Measurements from ENCODE around the gene COX7A2. TPM values are rescaled to one million over a fixed set of nuclear protein-coding genes. Genes with fewer than 3 reads are reported as not detected.

Gene COX7A2
- total RNA-seq, 1 donor from 2014 or later = 280 TPM

DNA sequence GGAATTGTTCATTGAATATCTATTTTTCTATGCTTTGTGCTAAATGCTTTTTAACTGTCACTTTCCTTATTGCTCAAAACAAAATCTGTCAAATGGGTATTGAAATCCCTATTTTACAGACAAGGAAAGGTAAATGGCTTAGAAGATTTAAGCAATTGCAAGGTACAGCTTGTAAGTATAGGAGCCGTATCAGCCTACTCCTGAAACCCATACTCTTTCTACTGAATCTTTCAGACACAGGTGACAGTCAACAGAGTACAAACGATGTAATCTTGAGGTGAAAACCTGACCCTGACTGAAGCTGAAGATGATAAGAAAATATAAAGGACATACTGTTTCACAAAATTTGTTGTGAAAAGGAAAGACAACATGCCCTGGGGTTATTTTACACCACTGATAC lies 7.0 kb upstream of the COX7A2 start:
- Histone ChIP-seq H3K9ac (ENCODE audit: low read depth in 1 of 3, low read length in 3 of 3) (no peak overlapping the region), H3K4me1 (ENCODE audit: control insufficient read depth in 3 of 3, insufficient read depth in 3 of 3, low read length in 3 of 3) (no peaks in the 10 kb centered on the region), H3K27me3 (ENCODE audit: control insufficient read depth in 3 of 3, insufficient read depth in 3 of 3, low read length in 3 of 3) (no peaks in the 10 kb centered on the region), H3K4me3 (ENCODE audit: low read length in 3 of 3) (no peak overlapping the region), H3K27ac (ENCODE audit: low read depth, low read length) (no peak overlapping the region), H3K36me3 (ENCODE audit: control insufficient read depth in 3 of 3, insufficient read depth in 3 of 3, low read length in 3 of 3) (peaks cover 0 to 5% (median under 1%) of the 10 kb centered on the region in 3 donors), H3K9me3 (ENCODE audit: control insufficient read depth in 3 of 3, low read length in 3 of 3) (no peaks in the 10 kb centered on the region)

DNA sequence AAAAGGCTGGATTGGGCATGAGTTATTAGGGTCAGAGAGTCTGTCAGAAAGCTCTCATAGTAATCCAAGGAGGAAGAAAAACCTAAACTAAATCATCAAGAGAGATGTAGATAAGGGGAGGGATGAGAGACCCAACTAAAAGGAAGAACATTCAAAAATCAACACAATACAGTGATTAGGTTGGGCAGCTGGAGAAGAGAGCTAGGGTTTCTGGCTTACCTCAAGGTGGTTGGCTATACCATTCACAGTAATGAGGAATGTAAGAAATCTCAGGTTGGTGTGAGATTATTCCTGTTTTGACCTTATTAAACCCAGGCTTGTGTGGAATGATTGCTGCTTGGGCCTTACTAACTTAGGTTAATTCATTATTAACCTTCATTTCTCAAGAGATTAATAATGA lies 6.2 kb upstream of the COX7A2 start:
- Histone ChIP-seq H3K9me3 (ENCODE audit: control insufficient read depth in 3 of 3, low read length in 3 of 3) (no peaks in the 10 kb centered on the region), H3K36me3 (ENCODE audit: control insufficient read depth in 3 of 3, insufficient read depth in 3 of 3, low read length in 3 of 3) (peaks cover 0 to 5% (median 0%) of the 10 kb centered on the region in 3 donors), H3K9ac (ENCODE audit: low read depth in 1 of 3, low read length in 3 of 3) (no peak overlapping the region), H3K4me3 (ENCODE audit: low read length in 3 of 3) (no peak overlapping the region), H3K4me1 (ENCODE audit: control insufficient read depth in 3 of 3, insufficient read depth in 3 of 3, low read length in 3 of 3) (peaks cover 0 to 1% (median 0%) of the 10 kb centered on the region in 3 donors), H3K27ac (ENCODE audit: low read depth, low read length) (no peak overlapping the region), H3K27me3 (ENCODE audit: control insufficient read depth in 3 of 3, insufficient read depth in 3 of 3, low read length in 3 of 3) (no peaks in the 10 kb centered on the region)

DNA sequence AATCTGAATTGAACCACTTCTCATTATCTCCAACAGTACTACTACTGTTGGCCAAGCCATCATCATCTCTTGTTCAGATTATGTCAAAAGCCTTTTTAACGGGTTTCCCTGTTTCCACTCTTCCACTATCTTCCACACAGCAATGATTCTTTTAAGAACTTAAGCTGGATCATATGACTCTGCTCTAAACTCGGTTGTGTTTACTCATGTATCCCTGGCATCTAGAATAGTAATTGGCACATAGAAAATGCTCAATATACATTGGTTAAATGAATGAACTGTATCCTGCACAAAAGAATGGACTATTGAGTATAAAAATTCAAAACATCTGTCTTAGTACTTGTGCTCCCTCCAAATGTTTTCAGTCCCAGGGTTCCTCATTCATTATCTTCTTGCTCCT lies 2.8 kb upstream of the COX7A2 start:
- H3K27ac ChIP-seq (ENCODE audit: low read depth, low read length) = no peak overlapping the region
- H3K36me3 ChIP-seq (ENCODE audit: control insufficient read depth in 3 of 3, insufficient read depth in 3 of 3, low read length in 3 of 3) = no peaks in the 10 kb centered on the region
- no peak overlapping the region for H3K9ac ChIP-seq (ENCODE audit: low read depth in 1 of 3, low read length in 3 of 3)
- no peaks in the 10 kb centered on the region for H3K9me3 ChIP-seq (ENCODE audit: control insufficient read depth in 3 of 3, low read length in 3 of 3)
- no peaks in the 10 kb centered on the region for H3K27me3 ChIP-seq (ENCODE audit: control insufficient read depth in 3 of 3, insufficient read depth in 3 of 3, low read length in 3 of 3)
- no peak overlapping the region for H3K4me3 ChIP-seq (ENCODE audit: low read length in 3 of 3)
- H3K4me1 ChIP-seq (ENCODE audit: control insufficient read depth in 3 of 3, insufficient read depth in 3 of 3, low read length in 3 of 3) = peaks cover 3 to 11% (median 4%) of the 10 kb centered on the region in 3 donors

DNA sequence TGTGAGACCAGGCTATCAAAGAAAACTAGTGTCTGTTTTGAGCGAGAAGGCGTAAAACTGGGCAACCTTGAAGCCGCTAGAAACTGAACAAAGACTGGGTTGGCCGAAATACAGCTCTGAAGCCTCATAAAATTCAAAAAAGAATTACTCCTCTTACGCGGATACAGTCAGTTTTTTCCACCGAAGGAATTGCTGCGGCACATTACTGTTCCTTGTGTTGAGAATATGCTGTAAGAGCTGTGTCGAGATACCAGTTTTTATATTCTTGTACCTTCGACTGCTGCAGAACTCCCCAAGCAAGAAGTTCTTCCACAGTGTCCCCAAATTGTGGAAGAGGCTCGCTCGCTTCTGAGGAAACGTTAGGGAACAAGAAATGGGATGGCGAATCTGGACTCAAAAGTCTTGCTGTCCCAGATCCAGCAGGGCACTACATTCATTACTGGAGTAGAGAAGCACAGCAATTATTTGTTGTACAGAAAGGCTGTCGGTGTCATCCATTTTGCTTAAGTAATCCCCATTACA lies 523 bp upstream of the COX7A2 start:
- H3K4me1 ChIP-seq (ENCODE audit: control insufficient read depth in 3 of 3, insufficient read depth in 3 of 3, low read length in 3 of 3) = peaks cover 3 to 11% (median 4%) of the 10 kb centered on the region in 3 donors
- H3K36me3 ChIP-seq (ENCODE audit: control insufficient read depth in 3 of 3, insufficient read depth in 3 of 3, low read length in 3 of 3) = peaks cover 7 to 9% (median 8%) of the 10 kb centered on the region in 3 donors
- H3K27ac ChIP-seq (ENCODE audit: low read depth, low read length) = peak overlapping the region; percentile 88
- peak overlapping the region; percentile 86 to 95 (median 94) for H3K9ac ChIP-seq (ENCODE audit: low read depth in 1 of 3, low read length in 3 of 3)
- peak overlapping the region; percentile 80 to 99 (median 97) for H3K4me3 ChIP-seq (ENCODE audit: low read length in 3 of 3)
- H3K9me3 ChIP-seq (ENCODE audit: control insufficient read depth in 3 of 3, low read length in 3 of 3) = no peaks in the 10 kb centered on the region
- no peaks in the 10 kb centered on the region for H3K27me3 ChIP-seq (ENCODE audit: control insufficient read depth in 3 of 3, insufficient read depth in 3 of 3, low read length in 3 of 3)

DNA sequence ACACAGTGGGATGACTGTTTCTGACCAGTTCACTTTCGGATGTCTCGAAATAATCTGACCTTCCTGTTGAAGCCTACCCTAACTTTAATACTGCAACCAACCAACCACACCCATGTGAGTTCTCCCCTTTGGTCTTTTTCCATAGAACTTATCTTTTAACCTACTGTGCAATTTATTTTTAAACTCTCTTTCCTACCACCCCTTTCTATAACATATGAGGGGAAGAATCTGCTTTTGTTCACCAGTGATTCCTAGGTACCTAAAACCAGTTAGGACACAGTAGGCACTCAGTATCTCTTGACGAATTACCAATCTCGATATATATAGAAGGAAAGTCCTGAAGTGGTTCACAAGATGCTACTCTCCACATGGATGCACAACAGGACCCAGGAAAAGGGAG lies 7.0 kb downstream of the COX7A2 start:
- Histone ChIP-seq H3K4me1 (ENCODE audit: control insufficient read depth in 3 of 3, insufficient read depth in 3 of 3, low read length in 3 of 3) (peaks cover 5 to 9% (median 6%) of the 10 kb centered on the region in 3 donors), H3K36me3 (ENCODE audit: control insufficient read depth in 3 of 3, insufficient read depth in 3 of 3, low read length in 3 of 3) (peaks cover 20 to 33% (median 27%) of the 10 kb centered on the region in 3 donors), H3K27ac (ENCODE audit: low read depth, low read length) (no peak overlapping the region), H3K4me3 (ENCODE audit: low read length in 3 of 3) (no peak overlapping the region), H3K27me3 (ENCODE audit: control insufficient read depth in 3 of 3, insufficient read depth in 3 of 3, low read length in 3 of 3) (no peaks in the 10 kb centered on the region), H3K9ac (ENCODE audit: low read depth in 1 of 3, low read length in 3 of 3) (no peak overlapping the region), H3K9me3 (ENCODE audit: control insufficient read depth in 3 of 3, low read length in 3 of 3) (no peaks in the 10 kb centered on the region)

DNA sequence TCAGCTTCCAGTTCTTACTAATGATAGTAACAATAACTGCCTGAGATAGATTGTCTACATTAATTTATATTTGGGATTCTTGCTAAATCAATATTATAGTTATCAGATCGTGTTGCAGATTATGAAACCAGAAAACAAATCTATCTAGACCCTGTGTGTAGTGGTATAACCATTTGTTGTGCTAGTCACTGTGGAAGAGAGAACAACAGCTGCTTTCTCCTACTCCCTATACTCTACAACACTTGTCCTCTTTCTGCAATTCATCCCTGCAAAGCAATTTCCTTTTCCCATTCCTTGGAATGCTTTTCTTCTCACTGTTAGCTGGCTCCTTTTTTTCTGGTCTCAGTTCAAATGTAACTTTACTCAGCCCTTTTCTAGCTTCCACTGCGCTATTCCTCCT lies 8.3 kb downstream of the COX7A2 start:
- Histone ChIP-seq H3K27ac (ENCODE audit: low read depth, low read length) (no peak overlapping the region), H3K36me3 (ENCODE audit: control insufficient read depth in 3 of 3, insufficient read depth in 3 of 3, low read length in 3 of 3) (peaks cover 18 to 33% (median 27%) of the 10 kb centered on the region in 3 donors), H3K9me3 (ENCODE audit: control insufficient read depth in 3 of 3, low read length in 3 of 3) (no peaks in the 10 kb centered on the region), H3K4me3 (ENCODE audit: low read length in 3 of 3) (no peak overlapping the region), H3K27me3 (ENCODE audit: control insufficient read depth in 3 of 3, insufficient read depth in 3 of 3, low read length in 3 of 3) (no peaks in the 10 kb centered on the region), H3K9ac (ENCODE audit: low read depth in 1 of 3, low read length in 3 of 3) (no peak overlapping the region), H3K4me1 (ENCODE audit: control insufficient read depth in 3 of 3, insufficient read depth in 3 of 3, low read length in 3 of 3) (peaks cover 5 to 7% (median 6%) of the 10 kb centered on the region in 3 donors)

DNA sequence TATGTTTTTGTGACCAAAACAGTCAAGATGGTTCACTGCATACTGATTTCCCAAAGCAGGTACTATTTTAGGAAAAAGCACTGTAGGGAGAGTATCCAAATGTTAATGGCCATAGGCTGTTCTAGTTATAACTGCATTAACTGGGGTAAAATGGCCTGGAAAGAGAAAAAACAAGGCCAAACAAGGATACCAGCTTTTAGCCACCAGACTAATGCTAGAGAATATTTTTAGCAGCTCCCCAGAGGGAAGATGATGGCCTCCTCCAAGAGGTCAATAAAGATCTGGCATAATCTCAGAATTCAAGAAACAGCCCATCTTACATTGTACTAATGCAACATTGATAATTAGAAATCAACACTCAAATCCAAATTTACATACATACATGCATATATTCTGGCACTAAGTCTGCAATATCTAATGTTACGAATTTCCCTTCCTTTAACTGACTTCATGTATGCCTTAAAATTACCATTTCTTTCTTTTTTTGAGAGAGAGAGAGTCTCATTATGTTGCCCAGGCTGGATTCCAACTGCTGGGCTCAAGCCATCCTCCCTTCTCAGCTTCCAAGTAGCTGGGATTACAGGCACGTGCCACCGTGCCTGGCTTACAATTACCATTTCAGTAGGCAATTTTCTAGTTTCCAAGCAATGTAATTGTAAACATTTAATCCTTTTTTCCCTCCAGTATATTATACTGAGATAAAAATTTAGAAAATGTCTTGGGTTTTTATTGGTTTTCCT lies 9.3 kb downstream of the COX7A2 start:
- Histone ChIP-seq H3K9me3 (ENCODE audit: control insufficient read depth in 3 of 3, low read length in 3 of 3) (no peaks in the 10 kb centered on the region), H3K9ac (ENCODE audit: low read depth in 1 of 3, low read length in 3 of 3) (no peak overlapping the region), H3K36me3 (ENCODE audit: control insufficient read depth in 3 of 3, insufficient read depth in 3 of 3, low read length in 3 of 3) (peaks cover 15 to 24% (median 21%) of the 10 kb centered on the region in 3 donors), H3K27me3 (ENCODE audit: control insufficient read depth in 3 of 3, insufficient read depth in 3 of 3, low read length in 3 of 3) (no peaks in the 10 kb centered on the region), H3K4me3 (ENCODE audit: low read length in 3 of 3) (no peak overlapping the region), H3K27ac (ENCODE audit: low read depth, low read length) (no peak overlapping the region), H3K4me1 (ENCODE audit: control insufficient read depth in 3 of 3, insufficient read depth in 3 of 3, low read length in 3 of 3) (peaks cover 5 to 7% (median 6%) of the 10 kb centered on the region in 3 donors)

DNA sequence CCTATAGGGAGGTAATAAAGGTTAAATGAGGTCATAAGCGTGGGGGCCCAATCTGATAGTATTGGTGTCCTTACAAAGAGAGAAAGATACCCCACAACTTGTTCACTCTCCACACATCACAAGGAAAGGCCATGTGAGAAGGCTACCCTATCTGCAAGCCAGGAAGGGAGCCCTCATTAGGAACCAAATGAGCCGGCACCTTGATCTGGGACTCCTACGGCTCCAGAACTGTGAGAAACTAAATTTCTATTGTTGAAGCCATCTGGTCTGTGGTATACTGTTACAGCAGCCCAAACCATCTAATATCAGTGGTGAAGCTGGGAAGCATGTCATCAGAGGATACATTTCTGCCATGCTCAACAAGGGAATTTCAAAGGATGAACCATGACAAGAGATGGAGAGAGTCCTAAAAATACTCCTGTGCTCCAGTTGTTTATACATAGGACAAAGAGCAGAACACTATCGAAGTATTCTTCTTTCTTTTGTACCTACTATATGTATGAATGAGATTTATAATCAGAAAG lies 10.4 kb downstream of the COX7A2 start:
- H3K36me3 ChIP-seq (ENCODE audit: control insufficient read depth in 3 of 3, insufficient read depth in 3 of 3, low read length in 3 of 3) = peaks cover 8 to 18% (median 14%) of the 10 kb centered on the region in 3 donors
- H3K9ac ChIP-seq (ENCODE audit: low read depth in 1 of 3, low read length in 3 of 3) = no peak overlapping the region
- H3K4me1 ChIP-seq (ENCODE audit: control insufficient read depth in 3 of 3, insufficient read depth in 3 of 3, low read length in 3 of 3) = peaks cover 5 to 7% (median 6%) of the 10 kb centered on the region in 3 donors
- no peaks in the 10 kb centered on the region for H3K9me3 ChIP-seq (ENCODE audit: control insufficient read depth in 3 of 3, low read length in 3 of 3)
- H3K27me3 ChIP-seq (ENCODE audit: control insufficient read depth in 3 of 3, insufficient read depth in 3 of 3, low read length in 3 of 3) = no peaks in the 10 kb centered on the region
- no peak overlapping the region for H3K27ac ChIP-seq (ENCODE audit: low read depth, low read length)
- H3K4me3 ChIP-seq (ENCODE audit: low read length in 3 of 3) = no peak overlapping the region

DNA sequence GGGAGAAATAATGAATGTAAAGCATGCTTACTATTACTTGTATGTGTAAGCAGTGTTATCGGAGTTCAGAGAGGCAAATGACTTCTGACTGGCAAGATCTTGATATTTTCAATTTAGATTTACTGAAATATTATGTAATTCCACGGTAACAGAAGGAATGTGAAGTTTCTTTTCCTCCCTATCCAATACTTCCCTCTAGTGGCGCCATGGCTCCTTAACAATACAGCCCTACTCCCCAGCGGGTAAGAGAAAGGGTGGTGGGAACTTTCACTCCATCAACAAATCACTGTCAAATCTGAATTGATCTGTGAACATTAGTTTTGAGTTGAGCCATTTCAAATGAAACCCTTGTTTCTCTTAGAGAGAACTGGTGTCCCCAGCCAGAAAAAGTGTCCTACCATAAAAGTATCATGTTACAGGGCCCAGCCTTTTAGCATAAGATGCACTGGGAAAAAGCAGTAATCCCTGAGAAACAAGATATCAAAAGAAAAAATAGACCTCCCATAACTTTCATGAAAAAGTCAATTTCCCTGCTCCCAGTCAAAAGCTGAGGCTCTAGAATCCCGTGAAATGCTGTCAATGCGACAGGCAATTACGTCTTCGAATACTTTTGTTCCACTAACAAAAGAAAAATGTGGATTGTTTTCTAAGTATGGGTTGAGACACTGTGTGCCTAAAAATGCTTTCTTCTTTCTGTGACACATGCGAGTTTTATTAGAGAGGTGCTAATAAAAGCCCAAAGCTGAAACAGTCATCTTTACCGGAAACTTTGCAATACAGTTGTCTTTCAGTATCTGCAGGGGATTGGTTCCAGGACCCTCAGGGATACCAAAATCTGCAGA lies 12.9 kb downstream of the COX7A2 start:
- peak overlapping the region in 1 of 3 donors; percentile 31 for H3K4me3 ChIP-seq (ENCODE audit: low read length in 3 of 3)
- H3K9ac ChIP-seq (ENCODE audit: low read depth in 1 of 3, low read length in 3 of 3) = no peak overlapping the region

More for the DNA sequence above, 12.9 kb downstream of the COX7A2 start:
- H3K27me3 ChIP-seq (ENCODE audit: control insufficient read depth in 3 of 3, insufficient read depth in 3 of 3, low read length in 3 of 3) = no peaks in the 10 kb centered on the region
- no peak overlapping the region for H3K27ac ChIP-seq (ENCODE audit: low read depth, low read length)
- H3K9me3 ChIP-seq (ENCODE audit: control insufficient read depth in 3 of 3, low read length in 3 of 3) = no peaks in the 10 kb centered on the region
- H3K36me3 ChIP-seq (ENCODE audit: control insufficient read depth in 3 of 3, insufficient read depth in 3 of 3, low read length in 3 of 3) = no peaks in the 10 kb centered on the region
- H3K4me1 ChIP-seq (ENCODE audit: control insufficient read depth in 3 of 3, insufficient read depth in 3 of 3, low read length in 3 of 3) = peaks cover 5 to 7% (median 6%) of the 10 kb centered on the region in 3 donors

Measured in skeletal muscle tissue (tissue), 4 donors.